Measurements from ENCODE around the gene ALKBH5. TPM values are rescaled to one million over a fixed set of nuclear protein-coding genes. Genes with fewer than 3 reads are reported as not detected.

ALKBH5 gene
- polyA plus RNA-seq, 1 of the 3 experiments (the other 2 are of a cell fraction), result 41.0 TPM

DNA sequence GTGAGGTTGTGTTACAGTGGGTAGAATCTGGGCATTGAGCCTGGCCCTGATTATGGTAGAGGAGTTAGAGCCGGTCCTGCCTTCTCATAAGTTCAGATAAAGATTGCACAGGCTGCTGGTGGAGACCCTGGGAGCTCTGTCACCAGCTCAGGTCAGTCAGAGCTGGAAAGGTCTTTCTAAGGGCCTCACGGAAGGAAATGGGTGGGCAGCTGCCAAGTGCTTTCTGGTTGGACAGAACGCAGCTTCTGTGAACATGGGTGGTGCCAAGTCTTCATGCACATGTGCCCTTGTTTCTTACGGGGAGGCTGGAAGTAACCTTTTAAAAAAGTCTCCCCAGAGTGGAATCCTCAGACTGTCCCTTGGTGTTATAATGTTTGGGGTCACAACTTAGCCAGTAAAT lies 14.9 kb downstream of the ALKBH5 start:
- Histone ChIP-seq H3K9me2 (no peaks in the 10 kb centered on the region), H3K4me2 (no peak overlapping the region), H3K9me3 (no peaks in the 10 kb centered on the region), H3K4me3 (ENCODE audit: low read depth in 2 of 2, low read length in 1 of 2) (no peak overlapping the region), H3K27me3 (ENCODE audit: insufficient read depth) (no peaks in the 10 kb centered on the region), H3K27ac (ENCODE audit: low read depth in 2 of 2, low read length in 1 of 2) (no peak overlapping the region), H2AFZ (ENCODE audit: low read depth) (no peak overlapping the region), H3K4me1 (ENCODE audit: control insufficient read depth in 1 of 2, insufficient read depth in 2 of 2, low read depth in 1 of 2, low read length in 1 of 2) (no peaks in the 10 kb centered on the region; a peak in 2 of 4 replicates), H3K9ac (no peak overlapping the region), H4K20me1 (ENCODE audit: insufficient read depth) (peaks cover 77% of the 10 kb centered on the region), H3F3A (replicated peaks; ENCODE audit: insufficient read depth) (no peaks in the 10 kb centered on the region), H3K79me2 (ENCODE audit: insufficient read depth) (peaks cover 98% of the 10 kb centered on the region), H3K36me3 (replicated peaks in 1 of 2; ENCODE audit: control insufficient read depth in 1 of 2, insufficient read depth in 2 of 2, low read length in 1 of 2) (peaks cover 35 to 50% of the 10 kb centered on the region in 2 experiments)
- POLR2A ChIA-PET, result no interaction called here
- DNase-seq, result no peak
- WGBS (ENCODE audit: low lambda C conversion rate), result 94% methylated on average over 4 of the region's 4 CpGs
- CTCF ChIA-PET, result interaction anchor here (1.0 to 1.3 kb wide), 3 partner anchors 9 to 19 kb away, joined by 3 to 8 read pairs (median 4); no protein-coding TSS in a partner anchor
- no peak for TF ChIP-seq MAX (IDR thresholded peaks at IDR 0.05; ENCODE audit: low read depth)
- TF ChIP-seq IRF3 (IDR thresholded peaks at IDR 0.05; ENCODE audit: low read depth, low read length), result no peak
- TF ChIP-seq, protein P1, sequence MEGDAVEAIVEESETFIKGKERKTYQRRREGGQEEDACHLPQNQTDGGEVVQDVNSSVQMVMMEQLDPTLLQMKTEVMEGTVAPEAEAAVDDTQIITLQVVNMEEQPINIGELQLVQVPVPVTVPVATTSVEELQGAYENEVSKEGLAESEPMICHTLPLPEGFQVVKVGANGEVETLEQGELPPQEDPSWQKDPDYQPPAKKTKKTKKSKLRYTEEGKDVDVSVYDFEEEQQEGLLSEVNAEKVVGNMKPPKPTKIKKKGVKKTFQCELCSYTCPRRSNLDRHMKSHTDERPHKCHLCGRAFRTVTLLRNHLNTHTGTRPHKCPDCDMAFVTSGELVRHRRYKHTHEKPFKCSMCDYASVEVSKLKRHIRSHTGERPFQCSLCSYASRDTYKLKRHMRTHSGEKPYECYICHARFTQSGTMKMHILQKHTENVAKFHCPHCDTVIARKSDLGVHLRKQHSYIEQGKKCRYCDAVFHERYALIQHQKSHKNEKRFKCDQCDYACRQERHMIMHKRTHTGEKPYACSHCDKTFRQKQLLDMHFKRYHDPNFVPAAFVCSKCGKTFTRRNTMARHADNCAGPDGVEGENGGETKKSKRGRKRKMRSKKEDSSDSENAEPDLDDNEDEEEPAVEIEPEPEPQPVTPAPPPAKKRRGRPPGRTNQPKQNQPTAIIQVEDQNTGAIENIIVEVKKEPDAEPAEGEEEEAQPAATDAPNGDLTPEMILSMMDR (IDR thresholded peaks at IDR 0.05), result no peak
- no peak for TF ChIP-seq MEF2A (IDR thresholded peaks at IDR 0.05; ENCODE audit: borderline replicate concordance, low read depth)
- TF ChIP-seq NRF1 (IDR thresholded peaks at IDR 0.05; ENCODE audit: low read depth, low read length), result no peak
- TF ChIP-seq JUND (IDR thresholded peaks at IDR 0.05), result no peak

- DNase-seq, result no peak
- H3K79me2 ChIP-seq (ENCODE audit: insufficient read depth), result peaks cover 97% of the 10 kb centered on the region
- H3K27me3 ChIP-seq (ENCODE audit: insufficient read depth), result no peaks in the 10 kb centered on the region
- H3K9me3 ChIP-seq, result no peaks in the 10 kb centered on the region
- POLR2A ChIA-PET, result interaction anchor here (1.1 to 1.2 kb wide), 2 partner anchors 18 kb away, joined by 3 to 5 read pairs; partner anchors contain the start of gene ALKBH5
- H3K9ac ChIP-seq, result no peak overlapping the region
- H3F3A ChIP-seq (replicated peaks; ENCODE audit: insufficient read depth), result no peaks in the 10 kb centered on the region
- CTCF ChIA-PET, result interaction anchor here (1.7 to 2.1 kb wide), 2 partner anchors 9 to 17 kb away, joined by 7 to 9 read pairs; no protein-coding TSS in a partner anchor
- no peaks in the 10 kb centered on the region for H3K9me2 ChIP-seq
- peaks cover 77% of the 10 kb centered on the region for H4K20me1 ChIP-seq (ENCODE audit: insufficient read depth)
- peaks cover 0 to 9% of the 10 kb centered on the region in 2 experiments; a peak in 2 of 4 replicates for H3K4me1 ChIP-seq (ENCODE audit: control insufficient read depth in 1 of 2, insufficient read depth in 2 of 2, low read depth in 1 of 2, low read length in 1 of 2)
- H3K36me3 ChIP-seq (replicated peaks in 1 of 2; ENCODE audit: control insufficient read depth in 1 of 2, insufficient read depth in 2 of 2, low read length in 1 of 2), result peaks cover 29 to 39% of the 10 kb centered on the region in 2 experiments
- H2AFZ ChIP-seq (ENCODE audit: low read depth), result no peak overlapping the region
- 97% methylated on average over 4 of the region's 4 CpGs for WGBS (ENCODE audit: low lambda C conversion rate)
- no peak overlapping the region for H3K4me3 ChIP-seq (ENCODE audit: low read depth in 2 of 2, low read length in 1 of 2)
- H3K4me2 ChIP-seq, result no peak overlapping the region
- no peak overlapping the region for H3K27ac ChIP-seq (ENCODE audit: low read depth in 2 of 2, low read length in 1 of 2)
- no peak for TF ChIP-seq JUND (IDR thresholded peaks at IDR 0.05)
- no peak for TF ChIP-seq RAD21 (IDR thresholded peaks at IDR 0.05; ENCODE audit: low read length)
- no peak for TF ChIP-seq RFX5 (IDR thresholded peaks at IDR 0.05; ENCODE audit: low read length)
- no peak for TF ChIP-seq MAX (IDR thresholded peaks at IDR 0.05; ENCODE audit: low read depth)
- TF ChIP-seq EP300 (IDR thresholded peaks at IDR 0.05; ENCODE audit: borderline replicate concordance in 1 of 2, low read depth in 1 of 2, low read length in 1 of 2), result no peak
- TF ChIP-seq, protein P2, sequence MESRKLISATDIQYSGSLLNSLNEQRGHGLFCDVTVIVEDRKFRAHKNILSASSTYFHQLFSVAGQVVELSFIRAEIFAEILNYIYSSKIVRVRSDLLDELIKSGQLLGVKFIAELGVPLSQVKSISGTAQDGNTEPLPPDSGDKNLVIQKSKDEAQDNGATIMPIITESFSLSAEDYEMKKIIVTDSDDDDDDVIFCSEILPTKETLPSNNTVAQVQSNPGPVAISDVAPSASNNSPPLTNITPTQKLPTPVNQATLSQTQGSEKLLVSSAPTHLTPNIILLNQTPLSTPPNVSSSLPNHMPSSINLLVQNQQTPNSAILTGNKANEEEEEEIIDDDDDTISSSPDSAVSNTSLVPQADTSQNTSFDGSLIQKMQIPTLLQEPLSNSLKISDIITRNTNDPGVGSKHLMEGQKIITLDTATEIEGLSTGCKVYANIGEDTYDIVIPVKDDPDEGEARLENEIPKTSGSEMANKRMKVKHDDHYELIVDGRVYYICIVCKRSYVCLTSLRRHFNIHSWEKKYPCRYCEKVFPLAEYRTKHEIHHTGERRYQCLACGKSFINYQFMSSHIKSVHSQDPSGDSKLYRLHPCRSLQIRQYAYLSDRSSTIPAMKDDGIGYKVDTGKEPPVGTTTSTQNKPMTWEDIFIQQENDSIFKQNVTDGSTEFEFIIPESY (IDR thresholded peaks at IDR 0.05; ENCODE audit: borderline replicate concordance, low read depth), result no peak
- no peak for TF ChIP-seq USF1 (IDR thresholded peaks at IDR 0.05; ENCODE audit: borderline replicate concordance, low read depth)
- TF ChIP-seq FOSL2 (IDR thresholded peaks at IDR 0.05; ENCODE audit: borderline replicate concordance, low read depth), result no peak
- no peak for TF ChIP-seq TCF12 (IDR thresholded peaks at IDR 0.05)
- no peak for TF ChIP-seq TEAD4 (IDR thresholded peaks at IDR 0.05; ENCODE audit: borderline replicate concordance, insufficient read depth)
- TF ChIP-seq SMC3 (IDR thresholded peaks at IDR 0.05; ENCODE audit: low read depth, low read length), result no peak
- TF ChIP-seq GATA2 (CRISPR knock-in tag; IDR thresholded peaks at IDR 0.05), result no peak
- TF ChIP-seq NRF1 (IDR thresholded peaks at IDR 0.05; ENCODE audit: low read depth, low read length), result no peak
- TF ChIP-seq FOXM1 (IDR thresholded peaks at IDR 0.05; ENCODE audit: low read depth), result no peak
- TF ChIP-seq EZH2phosphoT487 (IDR thresholded peaks at IDR 0.05; ENCODE audit: borderline replicate concordance, low read depth), result no peak
- TF ChIP-seq IRF3 (IDR thresholded peaks at IDR 0.05; ENCODE audit: low read depth, low read length), result no peak
- no peak for TF ChIP-seq FOXJ3 (CRISPR knock-in tag; IDR thresholded peaks at IDR 0.05)
- no peak for TF ChIP-seq ELF1 (IDR thresholded peaks at IDR 0.05)
- no peak for TF ChIP-seq GABPA (IDR thresholded peaks at IDR 0.05; ENCODE audit: low read depth)
Observed at GRCh38 chr17:18201108-18201507, 17.5 kb downstream of the ALKBH5 start.
